Ishikawa (cell line): ENCODE data around the gene PLAA.

Experiments used
- CEBPB ChIP-seq: IDR thresholded peaks from 2 replicates; pipeline ENCODE4 v1.6.1; 2012
- CREB1 ChIP-seq: IDR thresholded peaks from 2 replicates; pipeline ENCODE4 v1.6.1; 2012; ENCODE audit warnings: low read depth
- EGR1 ChIP-seq: IDR thresholded peaks from 2 replicates; pipeline ENCODE4 v1.6.1; 2012
- EP300 ChIP-seq: IDR thresholded peaks from 2 replicates; pipeline ENCODE4 v1.6.1; 2012; ENCODE audit warnings: borderline replicate concordance
- FOXM1 ChIP-seq: IDR thresholded peaks from 2 replicates; pipeline ENCODE4 v1.6.1; 2012; ENCODE audit warnings: low read depth, borderline replicate concordance
- MAX ChIP-seq: IDR thresholded peaks from 2 replicates; pipeline ENCODE4 v1.6.1; 2012
- NFIC ChIP-seq: IDR thresholded peaks from 2 replicates; pipeline ENCODE4 v1.6.1; 2012
- RAD21 ChIP-seq: IDR thresholded peaks from 2 replicates; pipeline ENCODE4 v1.6.1; 2012; ENCODE audit warnings: low read depth
- REST ChIP-seq: IDR thresholded peaks from 2 replicates; pipeline ENCODE4 v1.6.1; 2012; ENCODE audit warnings: low read depth, mild to moderate bottlenecking
- TAF1 ChIP-seq: IDR thresholded peaks from 2 replicates; pipeline ENCODE4 v1.6.1; 2012; ENCODE audit warnings: low read depth, mild to moderate bottlenecking
- TCF12 ChIP-seq: IDR thresholded peaks from 2 replicates; pipeline ENCODE4 v1.6.1; 2012; ENCODE audit warnings: low read depth
- TEAD4 ChIP-seq: IDR thresholded peaks from 2 replicates; pipeline ENCODE4 v1.6.1; 2012
- USF1 ChIP-seq: IDR thresholded peaks from 2 replicates; pipeline ENCODE4 v1.6.1; 2012
- YY1 ChIP-seq: IDR thresholded peaks from 2 replicates; pipeline ENCODE4 v1.6.1; 2012; ENCODE audit warnings: low read depth
- ZBTB7A ChIP-seq: IDR thresholded peaks from 2 replicates; pipeline ENCODE4 v1.6.1; 2012; ENCODE audit warnings: low read depth

PLAA gene

GRCh38 chr9:26947736-26948135, 694 bp upstream of the PLAA start:
- TF ChIP-seq ZBTB7A, result no peak
- no peak for TF ChIP-seq FOXM1
- TF ChIP-seq TAF1, result no peak
- TF ChIP-seq CEBPB, result no peak
- TF ChIP-seq REST, result no peak
- no peak for TF ChIP-seq CREB1
- TF ChIP-seq RAD21, result no peak
- TF ChIP-seq TCF12, result no peak
- TF ChIP-seq MAX, result no peak
- TF ChIP-seq USF1, result no peak
- no peak for TF ChIP-seq YY1
- TF ChIP-seq EP300, result no peak
- no peak for TF ChIP-seq TEAD4
- TF ChIP-seq EGR1, result no peak
- TF ChIP-seq NFIC, result no peak

GRCh38 chr9:26945591-26945990, 1.5 kb downstream of the PLAA start:
- TF ChIP-seq USF1 (no peak), TEAD4 (no peak), MAX (no peak), CREB1 (no peak), TCF12 (no peak), EGR1 (no peak), REST (no peak)

- TF ChIP-seq EGR1 (no peak), CREB1 (no peak), TEAD4 (no peak)
These were observed 6.3 kb downstream of the PLAA start for GRCh38 chr9:26940779-26941178.

GRCh38 chr9:26939955-26940711, 6.9 kb downstream of the PLAA start:
- TF ChIP-seq USF1, result no peak
- TF ChIP-seq YY1, result no peak
- TF ChIP-seq TAF1, result no peak
- TF ChIP-seq TEAD4, result no peak
- TF ChIP-seq MAX, result no peak
- TF ChIP-seq ZBTB7A, result no peak
- no peak for TF ChIP-seq RAD21
- no peak for TF ChIP-seq EP300
- TF ChIP-seq TCF12, result no peak
- no peak for TF ChIP-seq NFIC
- TF ChIP-seq CEBPB, result no peak
- no peak for TF ChIP-seq CREB1
- no peak for TF ChIP-seq REST
- TF ChIP-seq EGR1, result no peak
- TF ChIP-seq FOXM1, result no peak

- TF ChIP-seq CEBPB (no peak), TAF1 (no peak), FOXM1 (no peak), NFIC (no peak), EP300 (no peak), RAD21 (no peak), TCF12 (no peak), REST (no peak), YY1 (no peak), USF1 (no peak), TEAD4 (no peak)
These were observed 9.1 kb downstream of the PLAA start for GRCh38 chr9:26937816-26938371.
